HepG2 (cell line): ENCODE measurements around the gene STAT5A. TPM values are rescaled to one million over a fixed set of nuclear protein-coding genes. Genes with fewer than 3 reads are reported as not detected.

Experiments used
- ARHGAP35 ChIP-seq: sonication (generic); formaldehyde crosslinking; IDR thresholded peaks from 2 replicates; pipeline ENCODE4 v1.9.0; 2022; ENCODE audit warnings: mild to moderate bottlenecking, inconsistent platforms, moderate library complexity, missing genetic modification reagents, borderline replicate concordance
- ATRX ChIP-seq: sonication (generic); formaldehyde crosslinking; IDR thresholded peaks from 2 replicates; pipeline ENCODE4 v1.4.0; 2020; ENCODE audit warnings: missing genetic modification reagents, borderline replicate concordance
- HOXA7 ChIP-seq: sonication (generic); formaldehyde crosslinking; IDR thresholded peaks from 2 replicates; pipeline ENCODE4 v1.8.1; 2022; ENCODE audit warnings: mild to moderate bottlenecking, missing genetic modification reagents, moderate library complexity
- JUN ChIP-seq: sonication (generic); formaldehyde crosslinking; IDR thresholded peaks from 2 replicates; pipeline ENCODE4 v1.4.0; 2020; ENCODE audit warnings: mild to moderate bottlenecking, missing genetic modification reagents
- NFAT5 ChIP-seq: sonication (generic); formaldehyde crosslinking; IDR thresholded peaks from 2 replicates; pipeline ENCODE4 v1.4.0; 2020; ENCODE audit warnings: missing genetic modification reagents
- PITX1 ChIP-seq: sonication (generic); formaldehyde crosslinking; IDR thresholded peaks from 2 replicates; pipeline ENCODE4 v1.5.1; 2020; ENCODE audit warnings: mild to moderate bottlenecking, missing genetic modification reagents
- SMC3 ChIP-seq: IDR thresholded peaks from 2 replicates; pipeline ENCODE4 v1.6.1; 2011; ENCODE audit warnings: low read length, improper control_type of control experiment
- SOX6 ChIP-seq, 2 experiments: fragments of 450-650 bp in 1 of 2; sonication (generic) in 1 of 2; formaldehyde crosslinking in 1 of 2; IDR thresholded peaks; 2 replicates each; pipeline versions ENCODE4 v1.4.0 to v1.6.1; 2017 to 2020; ENCODE audit warnings: antibody characterized with exemption in 1 of 2, mild to moderate bottlenecking in 1 of 2, missing genetic modification reagents in 1 of 2
- ZMAT3 ChIP-seq: sonication (generic); formaldehyde crosslinking; conservative IDR thresholded peaks from 2 replicates; pipeline ENCODE4 v1.7.0; 2021; ENCODE audit warnings: missing genetic modification reagents
- ZNF275 ChIP-seq: sonication (generic); formaldehyde crosslinking; IDR thresholded peaks from 2 replicates; pipeline ENCODE4 v1.8.0; 2022; ENCODE audit warnings: missing genetic modification reagents, mild to moderate bottlenecking, inconsistent platforms, borderline replicate concordance
- ZNF296 ChIP-seq: sonication (generic); formaldehyde crosslinking; conservative IDR thresholded peaks from 2 replicates; pipeline ENCODE4 v1.5.0; 2020; ENCODE audit warnings: mild to moderate bottlenecking, missing genetic modification reagents
- ZNF34 ChIP-seq: sonication (generic); formaldehyde crosslinking; IDR thresholded peaks from 2 replicates; pipeline ENCODE4 v1.4.0; 2020; ENCODE audit warnings: mild to moderate bottlenecking, missing genetic modification reagents, borderline replicate concordance
- ZNF512B ChIP-seq: sonication (generic); formaldehyde crosslinking; IDR thresholded peaks from 2 replicates; pipeline ENCODE4 v1.5.1; 2020; ENCODE audit warnings: missing genetic modification reagents, mild to moderate bottlenecking, borderline replicate concordance
- ZNF607 ChIP-seq: sonication (generic); formaldehyde crosslinking; IDR thresholded peaks from 2 replicates; pipeline ENCODE4 v1.5.1; 2020; ENCODE audit warnings: missing genetic modification reagents, mild to moderate bottlenecking, borderline replicate concordance
- ZNF639 ChIP-seq: conservative IDR thresholded peaks from 2 replicates; pipeline ENCODE4 v1.6.1; 2018; ENCODE audit warnings: missing genetic modification reagents
- ZNF790 ChIP-seq: sonication (generic); formaldehyde crosslinking; IDR thresholded peaks from 2 replicates; pipeline ENCODE4 v1.8.0; 2022; ENCODE audit warnings: missing genetic modification reagents, mild to moderate bottlenecking, borderline replicate concordance
- ZNF816 ChIP-seq: sonication (generic); formaldehyde crosslinking; IDR thresholded peaks from 2 replicates; pipeline ENCODE4 v1.8.0; 2022; ENCODE audit warnings: missing genetic modification reagents, mild to moderate bottlenecking, borderline replicate concordance
- polyA plus RNA-seq, 8 experiments: library from polyadenylated mRNA; depleted of rRNA in 3 of 8; stranded (reverse) in 7 of 8; unstranded in 1 of 8; fragments of >200 nt; fragmentation: Illumina TruSeq in 4 of 8; extraction: Trizol in 4 of 8; gene quantifications; 2 replicates each; pipeline versions ENCODE4 v1.2.1 to v1.2.3, GENCODE V29; 2011 to 2016; ENCODE audit warnings: low read depth in 4 of 8, missing spikeins in 1 of 8, mixed read lengths in 1 of 8; ENCODE audit not compliant: insufficient read depth in 1 of 8
- total RNA-seq, 5 experiments: library from RNA; depleted of rRNA; stranded (reverse); fragments of >200 nt; fragmentation: Illumina TruSeq; extraction: Trizol; gene quantifications; 2 replicates each; pipeline ENCODE4 v1.2.3, GENCODE V29; 2016; ENCODE audit warnings: low read depth in 1 of 5

Gene STAT5A
- total and polyA plus RNA-seq, 2 of the 13 experiments (the other 11 are each of a cell fraction or from before 2014, with no cell fraction given), result 1.4 to 4.1 TPM

- TF ChIP-seq ZNF275 (CRISPR knock-in tag) (no peak), ATRX (CRISPR knock-in tag) (no peak), NFAT5 (CRISPR knock-in tag) (0 out of 2 replicates have a peak, but pooled peaks have one; percentile 14), ZNF639 (no peak), SOX6 (IDR thresholded peaks at IDR 0.05) (no peak), SOX6 (CRISPR knock-in tag; IDR thresholded peaks at IDR 0.05) (0 out of 2 replicates have a peak, but pooled peaks have one; percentile 12), ZNF790 (no peak), ARHGAP35 (no peak), ZNF34 (CRISPR knock-in tag) (no peak), HOXA7 (CRISPR knock-in tag) (no peak), PITX1 (CRISPR knock-in tag) (no peak), ZNF512B (CRISPR knock-in tag) (0 out of 2 replicates have a peak, but pooled peaks have one; percentile 40), SMC3 (no peak), ZMAT3 (CRISPR knock-in tag) (no peak), ZNF816 (CRISPR knock-in tag) (no peak), JUN (CRISPR knock-in tag) (no peak), ZNF296 (CRISPR knock-in tag) (no peak), ZNF607 (CRISPR knock-in tag) (0 out of 2 replicates have a peak, but pooled peaks have one; percentile 10)
Observed at GRCh38 chr17:42275527-42276358, 12.6 kb upstream of the STAT5A start (continued).
